ENCODE measurements around the gene RNU1-3.
"Not testable (repeated sequence)": the region's sequence is repeated elsewhere in the genome, so short reads cannot be mapped to it uniquely, and the experiment has no call there.

RNU1-3 gene

GRCh38 chr1:16694308-16694702, 27.6 kb upstream of the RNU1-3 start:
- not testable (repeated sequence) for H3K4me3 ChIP-seq (ENCODE audit: low read depth, low read length)

GRCh38 chr1:16693449-16694307, 26.9 kb upstream of the RNU1-3 start:
- not testable (repeated sequence) for H3K4me3 ChIP-seq (ENCODE audit: low read depth, low read length)

- not testable (repeated sequence) for H3K4me3 ChIP-seq (ENCODE audit: low read depth, low read length)
Measured at GRCh38 chr1:16692717-16693448, 26.1 kb upstream of the RNU1-3 start.

GRCh38 chr1:16692283-16692682, 25.5 kb upstream of the RNU1-3 start:
- not testable (repeated sequence) for H3K4me3 ChIP-seq (ENCODE audit: low read depth, low read length)

- not testable (repeated sequence) for H3K4me3 ChIP-seq (ENCODE audit: low read depth, low read length)
Measured at GRCh38 chr1:16690971-16691682, 24.4 kb upstream of the RNU1-3 start.

GRCh38 chr1:16687132-16687800, 20.5 kb upstream of the RNU1-3 start:
- not testable (repeated sequence) for H3K4me3 ChIP-seq (ENCODE audit: low read depth, low read length)

GRCh38 chr1:16685445-16686371, 19.0 kb upstream of the RNU1-3 start:
- not testable (repeated sequence) for H3K4me3 ChIP-seq (ENCODE audit: low read depth, low read length)

GRCh38 chr1:16684738-16685337, 18.1 kb upstream of the RNU1-3 start:
- H3K4me3 ChIP-seq (ENCODE audit: low read depth, low read length) = not testable (repeated sequence)

- not testable (repeated sequence) for H3K4me3 ChIP-seq (ENCODE audit: low read depth, low read length)
Measured at GRCh38 chr1:16684152-16684551, 17.4 kb upstream of the RNU1-3 start.

GRCh38 chr1:16682803-16683202, 16.1 kb upstream of the RNU1-3 start:
- not testable (repeated sequence) for H3K4me3 ChIP-seq (ENCODE audit: low read depth, low read length)

GRCh38 chr1:16680366-16680765, 13.6 kb upstream of the RNU1-3 start:
- not testable (repeated sequence) for H3K4me3 ChIP-seq (ENCODE audit: low read depth, low read length)

GRCh38 chr1:16677552-16678431, 11.0 kb upstream of the RNU1-3 start:
- TF ChIP-seq CTCF (IDR thresholded peaks at IDR 0.05; ENCODE audit: low read depth, low read length) = no peak

GRCh38 chr1:16676661-16677523, 10.1 kb upstream of the RNU1-3 start:
- H3K4me3 ChIP-seq (ENCODE audit: low read depth, low read length) = not testable (repeated sequence)

More at GRCh38 chr1:16677552-16678431, 11.0 kb upstream of the RNU1-3 start:
- no peak overlapping the region for H3K4me3 ChIP-seq (ENCODE audit: low read depth, low read length)

GRCh38 chr1:16675118-16675510, 8.4 kb upstream of the RNU1-3 start:
- H3K4me3 ChIP-seq (ENCODE audit: low read depth, low read length) = not testable (repeated sequence)

GRCh38 chr1:16673976-16674375, 7.2 kb upstream of the RNU1-3 start:
- not testable (repeated sequence) for H3K4me3 ChIP-seq (ENCODE audit: low read depth, low read length)

GRCh38 chr1:16665836-16666235, 912 bp downstream of the RNU1-3 start:
- H3K4me3 ChIP-seq (ENCODE audit: low read depth, low read length) = not testable (repeated sequence)
